Psoas muscle (tissue), 8 donors: ENCODE results near the gene EVI5L. TPM values are rescaled to one million over a fixed set of nuclear protein-coding genes. Genes with fewer than 3 reads are reported as not detected.

Experiments used
- ATAC-seq, 4 donors: fragments of 200-7000 bp; cut with Tn5 transposase; one replicate each; pipeline ENCODE4 v1.9.1; 2020; ENCODE audit warnings: moderate library complexity in 3 of 4, mild to moderate bottlenecking in 2 of 4
- DNase-seq, 2 donors: peaks; one replicate each; pipeline ENCODE4 v3.0.0-alpha.2; 2020
- H3K27ac ChIP-seq: fragments of 200-600 bp; one replicate; pipeline ENCODE4 v1.8.0; 2022
- H3K27me3 ChIP-seq, 3 donors: fragments of 200-600 bp in 1 of 3; one replicate each; pipeline versions ENCODE4 v1.6.1 to v1.8.0; 2013 to 2022; ENCODE audit warnings: low read length in 2 of 3, mild to moderate bottlenecking in 2 of 3, moderate library complexity in 1 of 3; ENCODE audit not compliant: insufficient read depth in 3 of 3
- H3K36me3 ChIP-seq, 2 donors: fragments of 200-600 bp in 1 of 2; one replicate each; pipeline versions ENCODE4 v1.6.1 to v1.8.0; 2013 to 2022; ENCODE audit warnings: low read depth in 1 of 2, mild to moderate bottlenecking in 1 of 2, moderate library complexity in 1 of 2; ENCODE audit not compliant: insufficient read depth in 1 of 2
- H3K4me1 ChIP-seq: fragments of 200-600 bp; one replicate; pipeline ENCODE4 v1.8.0; 2022
- H3K4me3 ChIP-seq: fragments of 200-600 bp; one replicate; pipeline ENCODE4 v1.8.0; 2022; ENCODE audit warnings: mild to moderate bottlenecking
- H3K9me3 ChIP-seq: fragments of 200-600 bp; one replicate; pipeline ENCODE4 v1.8.0; 2022
- CTCF ChIP-seq: fragments of 200-600 bp; IDR thresholded peaks from one replicate; pipeline ENCODE4 v1.8.0; 2022; ENCODE audit warnings: antibody characterized with exemption
- WGBS, 3 donors: extraction: QIAGEN DNeasy Blood & Tissue Kit; methylation state at CpG; one replicate each; pipeline versions ENCODE4 v1.1.6 to v1.1.7; 2013; 5-methylcytosine and 5-hydroxymethylcytosine counted together
- intact Hi-C, 2 donors: fragments of 100-400 bp; cut with DNase I; formaldehyde crosslinking; loops; one replicate each; pipeline versions ENCODE4 v1.11.0 to v1.14.2; 2022
- polyA plus RNA-seq, 3 donors: library from polyadenylated mRNA; stranded (reverse); fragments of 200-250 nt; gene quantifications; one replicate each; pipeline ENCODE4 v1.2.3, GENCODE V29; 2013
- total RNA-seq, 4 donors: library from RNA; stranded (reverse); fragmentation: NEBNext Ultra II Directional in 2 of 4; extraction: Animal tissue kit (Norgen Biotek cat#: 25700) in 2 of 4; gene quantifications; one replicate each; pipeline versions ENCODE4 v1.2.1 to v1.2.4, GENCODE V29; 2021 to 2023
- donor health status: healthy with polysubstance abuse.
- donor health status: DM: no; HTN: no; CAD: no; lungs with moderate emphysema.
- donor health status: Bipolar disorder and iron deficiency.
- donor health status: healthy.
- donor health status: DM: yes; HTN: yes; CAD: no.
- donor health status: DM: no; HTN: no; CAD: no.
- donor health status: DM: no; HTN: no; CAD: no.
- donor health status: DM: yes; HTN: yes; CAD: no.

Gene EVI5L
- total and polyA plus RNA-seq, 7 donors, result 5.8 to 25.9 (median 13.9) TPM

- H3K36me3 ChIP-seq, result no peaks in the 10 kb centered on the region
- DNase-seq (no peak), ATAC-seq (no peak)
- intact Hi-C loops, result no loop called here
- WGBS, 3 donors, result 83 to 96% (median 94%) methylated on average over 9 of the region's 9 CpGs
- H3K4me1 ChIP-seq, result peaks cover 9% of the 10 kb centered on the region
- H3K9me3 ChIP-seq, result no peaks in the 10 kb centered on the region
- no peak overlapping the region for H3K4me3 ChIP-seq
- H3K27ac ChIP-seq, result no peak overlapping the region
- no peak for TF ChIP-seq CTCF
- no peaks in the 10 kb centered on the region for H3K27me3 ChIP-seq
Measured at GRCh38 chr19:7849631-7849999, 19.6 kb downstream of the EVI5L start.

GRCh38 chr19:7850000-7850813 is 20.2 kb downstream of the EVI5L start:
- Histone ChIP-seq H3K4me1 (peaks cover 9% of the 10 kb centered on the region), H3K9me3 (no peaks in the 10 kb centered on the region), H3K27ac (no peak overlapping the region), H3K36me3 (no peaks in the 10 kb centered on the region), H3K27me3 (no peaks in the 10 kb centered on the region), H3K4me3 (no peak overlapping the region)
- ATAC-seq (peak; percentile 8 to 45 (median 18)), DNase-seq (no peak)
- WGBS, 3 donors, result 37 to 57% (median 50%) methylated on average over 25 of the region's 25 CpGs
- intact Hi-C loops, result loop anchor here in 1 of 2 donors (10.0 kb wide), 1 partner anchor 405 kb away; no protein-coding TSS in a partner anchor
- no peak for TF ChIP-seq CTCF

DNA sequence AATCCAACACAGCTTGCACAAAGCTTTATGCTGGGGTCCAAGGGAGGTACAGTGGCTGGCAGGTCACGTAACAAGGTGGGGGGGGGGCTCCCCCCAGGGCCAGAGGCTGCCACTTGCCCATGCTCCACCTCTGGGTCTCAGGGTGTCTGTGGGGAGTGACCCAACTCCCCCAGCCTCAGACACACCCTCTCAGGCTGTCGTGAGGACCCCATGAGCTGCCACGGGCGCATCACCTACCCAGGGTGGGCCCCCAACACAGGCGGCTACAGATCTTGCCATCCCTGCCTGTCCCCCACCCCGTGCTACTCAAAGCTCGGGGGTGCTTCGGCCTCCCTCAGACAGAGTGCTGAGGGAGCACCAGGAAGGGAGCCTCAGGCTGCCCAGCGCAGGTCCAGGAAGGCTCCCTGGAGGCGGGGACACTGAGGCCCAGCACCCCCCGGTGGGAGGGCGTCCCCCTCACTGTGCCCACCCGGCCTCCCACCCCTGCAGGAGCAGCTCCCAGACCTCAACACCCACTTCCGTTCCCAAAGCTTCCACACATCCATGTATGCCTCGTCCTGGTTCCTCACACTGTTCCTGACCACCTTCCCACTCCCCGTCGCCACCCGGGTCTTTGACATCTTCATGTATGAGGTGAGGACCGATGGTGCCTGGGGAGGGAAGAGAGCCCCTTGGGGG is 21.1 kb downstream of the EVI5L start:
- Histone ChIP-seq H3K9me3 (no peaks in the 10 kb centered on the region), H3K36me3 (no peaks in the 10 kb centered on the region), H3K4me1 (peaks cover 9% of the 10 kb centered on the region), H3K27ac (no peak overlapping the region), H3K4me3 (no peak overlapping the region), H3K27me3 (no peaks in the 10 kb centered on the region)
- no peak for TF ChIP-seq CTCF
- DNase-seq (no peak), ATAC-seq (no peak)
- intact Hi-C loops, result loop anchor here in 1 of 2 donors (10.0 kb wide), 1 partner anchor 404 kb away; no protein-coding TSS in a partner anchor
- WGBS, 3 donors, result 88 to 91% (median 90%) methylated on average over 18 to 19 of the region's 19 CpGs

- no peaks in the 10 kb centered on the region for H3K27me3 ChIP-seq
- H3K4me3 ChIP-seq, result no peak overlapping the region
- H3K9me3 ChIP-seq, result no peaks in the 10 kb centered on the region
- intact Hi-C loops, result loop anchor here (2.0 to 10.0 kb wide), 2 partner anchors 73 to 403 kb away; no protein-coding TSS in a partner anchor
- TF ChIP-seq CTCF, result no peak
- no peaks in the 10 kb centered on the region for H3K36me3 ChIP-seq
- ATAC-seq (no peak), DNase-seq (no peak)
- 77 to 85% (median 78%) methylated on average over 23 to 26 of the region's 26 CpGs for WGBS, 3 donors
- H3K27ac ChIP-seq, result no peak overlapping the region
- peaks cover 9% of the 10 kb centered on the region for H3K4me1 ChIP-seq
Measured at GRCh38 chr19:7851623-7852500, 21.8 kb downstream of the EVI5L start.
